ELF-1 (cell line): ENCODE measurements around the gene USP4.
A peak's percentile ranks its signal among the peaks of the same experiment; 100 is the strongest.

ENCODE experiments used
- DNase-seq: peaks from one replicate; pipeline ENCODE4 v3.0.0-alpha.2; 2016; ENCODE audit warnings: low read depth, low spot score

The USP4 gene

DNA sequence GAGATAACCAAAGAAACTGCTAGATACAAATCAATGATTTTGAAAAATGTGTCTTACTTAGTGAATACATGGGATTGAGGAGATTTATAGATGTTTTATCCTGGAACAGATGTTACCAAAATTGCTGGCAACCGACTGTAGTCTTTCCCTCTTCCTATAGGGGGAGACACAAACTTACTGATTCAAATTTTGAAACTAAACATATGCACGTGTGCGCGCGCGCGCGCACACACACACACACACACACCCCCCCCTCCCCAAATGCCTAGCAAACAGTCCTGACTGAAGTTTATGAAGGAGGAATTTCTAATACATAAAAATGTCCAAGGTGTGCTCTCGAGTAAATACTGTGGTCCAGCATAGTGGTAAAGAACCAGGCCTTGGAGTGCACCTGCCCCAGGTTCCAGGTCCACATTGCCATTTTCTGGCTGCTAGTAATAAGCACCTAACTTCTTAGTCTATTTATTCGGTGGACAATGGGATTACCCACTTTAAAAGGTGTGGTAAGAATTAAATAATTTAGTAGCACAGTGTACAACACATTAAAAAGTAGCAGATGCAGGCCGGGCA is 44.3 kb downstream of the USP4 start:
- peak; percentile 26 for DNase-seq

GRCh38 chr3:49294343-49294742 is 45.5 kb downstream of the USP4 start:
- no peak for DNase-seq

- no peak for DNase-seq
These were observed 55.9 kb downstream of the USP4 start for GRCh38 chr3:49283997-49284396.

DNA sequence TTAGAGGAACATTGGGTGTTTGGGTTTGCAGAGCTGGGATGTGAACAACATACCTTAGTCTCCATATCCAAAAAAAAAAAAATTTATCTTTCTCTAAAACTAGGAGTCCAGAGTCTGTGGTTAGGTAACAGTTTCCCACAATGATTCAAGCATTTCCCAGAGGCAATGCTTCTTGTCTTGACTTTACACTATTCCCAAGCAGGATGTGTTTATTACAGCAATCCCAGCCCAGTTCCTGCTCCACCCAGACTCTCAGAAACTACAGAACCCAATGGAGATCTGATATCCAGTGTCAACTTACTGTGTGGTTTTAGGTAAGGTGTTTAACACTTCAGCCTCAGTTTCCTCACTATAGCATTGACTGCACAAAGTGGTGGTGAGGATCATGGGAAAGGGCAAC is 60.5 kb downstream of the USP4 start:
- no peak for DNase-seq

DNA sequence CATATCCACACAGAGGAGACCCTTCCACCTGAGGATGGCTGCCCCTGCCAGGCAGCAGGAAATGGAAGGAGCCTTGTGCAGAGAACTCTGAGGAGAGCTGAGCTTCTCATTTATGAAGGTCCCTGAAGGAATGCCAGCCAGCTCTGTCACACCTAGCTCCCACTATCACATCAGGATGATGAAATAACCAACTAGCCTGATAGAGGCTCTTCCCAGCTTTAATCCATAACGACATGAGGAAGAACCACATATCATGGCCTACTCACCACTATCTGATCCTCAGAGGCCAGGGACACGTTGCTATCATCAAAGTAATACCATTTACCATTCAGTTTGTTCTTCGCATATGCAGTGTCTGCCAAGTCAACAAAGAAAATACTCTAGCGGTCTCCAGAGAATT is 61.3 kb downstream of the USP4 start:
- no peak for DNase-seq

DNA sequence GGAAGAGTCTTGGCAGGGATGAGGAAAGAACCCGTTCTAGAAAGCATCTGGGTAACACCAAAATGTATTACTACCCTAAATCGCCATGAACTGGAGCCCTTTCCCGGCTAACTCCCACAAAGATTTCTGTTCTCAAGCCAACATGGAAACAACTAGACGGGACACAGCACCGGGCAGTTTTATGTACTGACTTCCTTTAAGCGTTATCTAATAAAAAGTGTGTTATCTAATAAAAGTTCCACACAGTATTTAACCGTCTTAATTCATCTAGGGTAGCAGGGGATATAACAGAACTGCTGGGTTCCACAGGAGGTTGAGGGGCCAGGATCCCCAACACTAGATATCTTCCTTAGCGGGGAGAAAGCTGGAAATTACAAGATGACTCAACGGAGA is 62.5 kb downstream of the USP4 start:
- no peak for DNase-seq

DNA sequence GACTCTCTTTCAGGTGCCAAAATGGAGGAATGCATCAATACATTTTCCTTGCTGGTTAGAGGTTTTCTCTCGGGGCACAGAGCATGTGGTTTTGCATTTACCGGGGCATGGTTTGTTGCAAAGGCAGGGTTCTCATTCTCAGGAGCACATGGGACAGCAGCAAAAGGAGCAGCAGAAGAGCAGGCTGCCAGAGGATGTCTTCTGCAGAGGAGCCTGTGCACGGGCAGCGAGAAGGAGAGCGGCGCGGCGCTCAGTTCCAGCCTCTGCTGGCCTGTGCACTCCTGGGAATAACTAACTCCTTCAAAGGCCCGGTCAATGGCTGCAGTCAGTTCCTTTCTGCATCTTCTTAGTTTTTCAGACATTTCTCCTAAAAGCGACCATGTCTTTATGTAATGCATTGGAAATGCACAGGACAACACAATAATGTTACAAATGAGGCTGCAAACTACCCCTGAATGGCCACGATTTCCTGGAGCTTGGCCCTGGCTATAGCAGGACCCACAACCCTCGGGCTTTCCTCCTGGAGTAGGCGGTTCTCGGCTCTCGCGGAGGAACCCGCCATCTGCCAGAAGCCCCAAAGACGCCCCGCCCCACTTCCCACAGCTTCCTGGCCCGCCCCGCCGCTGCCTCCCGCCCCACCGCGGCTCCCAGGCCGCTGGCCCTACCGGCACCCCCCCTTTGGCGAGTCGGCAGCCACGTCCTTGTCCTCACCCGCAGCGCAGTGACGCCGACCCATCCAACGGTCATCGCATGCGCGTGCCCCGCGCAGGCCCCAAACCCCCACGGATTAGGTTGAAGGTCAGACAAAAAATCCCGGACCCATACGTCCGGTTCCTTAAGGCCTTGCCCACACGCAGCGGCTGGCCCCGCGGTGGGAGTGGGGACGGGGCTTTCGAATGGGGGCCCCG is 63.1 kb downstream of the USP4 start, which contains the start of gene C3orf62:
Gene C3orf62, minus strand, starts transcription at position 758 of the 908 bp plus-strand sequence. Its CDS starts 360 bp downstream, at position 398.
- peak; percentile 75 for DNase-seq

- DNase-seq: no peak
These were observed 65.9 kb downstream of the USP4 start for GRCh38 chr3:49273825-49274532.

DNA sequence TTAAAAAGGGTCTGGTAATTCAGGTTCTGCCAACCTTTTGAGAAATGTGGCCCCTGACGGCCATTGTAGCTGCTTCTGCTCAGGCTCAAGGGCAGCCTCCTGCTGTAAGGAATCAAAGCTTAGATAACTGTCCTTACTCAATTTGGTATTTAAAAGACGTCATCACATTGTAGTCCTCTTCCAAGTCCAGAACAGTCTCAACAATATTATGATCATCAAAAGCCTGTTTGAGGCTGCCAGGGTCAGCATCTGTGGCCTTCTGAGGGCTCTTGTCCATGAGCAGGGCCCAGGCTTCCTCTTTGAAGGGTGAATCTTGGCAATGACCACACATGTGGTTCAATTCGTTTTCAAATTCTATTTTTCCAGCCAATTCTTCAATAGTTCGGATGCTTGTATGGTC is 68.8 kb downstream of the USP4 start:
- DNase-seq: no peak

DNA sequence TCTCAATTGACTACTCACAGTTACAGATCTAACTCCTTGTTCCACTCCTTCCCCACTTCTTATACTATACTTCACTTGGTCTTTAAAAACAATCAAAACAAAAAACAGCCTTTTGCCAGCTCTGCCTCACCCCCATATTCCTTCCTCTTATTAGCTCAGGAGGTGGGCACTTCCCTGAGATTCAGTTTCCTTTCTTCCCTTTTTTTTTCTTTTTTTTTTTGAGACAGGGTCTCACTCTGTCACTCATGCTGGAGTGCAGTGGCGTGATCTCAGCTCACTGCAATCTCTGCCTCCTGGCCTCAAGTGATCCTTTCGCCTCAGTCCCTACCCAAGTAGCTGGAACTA is 69.7 kb downstream of the USP4 start:
- no peak for DNase-seq

- no peak for DNase-seq
These were observed 70.3 kb downstream of the USP4 start for GRCh38 chr3:49269443-49270155.

DNA sequence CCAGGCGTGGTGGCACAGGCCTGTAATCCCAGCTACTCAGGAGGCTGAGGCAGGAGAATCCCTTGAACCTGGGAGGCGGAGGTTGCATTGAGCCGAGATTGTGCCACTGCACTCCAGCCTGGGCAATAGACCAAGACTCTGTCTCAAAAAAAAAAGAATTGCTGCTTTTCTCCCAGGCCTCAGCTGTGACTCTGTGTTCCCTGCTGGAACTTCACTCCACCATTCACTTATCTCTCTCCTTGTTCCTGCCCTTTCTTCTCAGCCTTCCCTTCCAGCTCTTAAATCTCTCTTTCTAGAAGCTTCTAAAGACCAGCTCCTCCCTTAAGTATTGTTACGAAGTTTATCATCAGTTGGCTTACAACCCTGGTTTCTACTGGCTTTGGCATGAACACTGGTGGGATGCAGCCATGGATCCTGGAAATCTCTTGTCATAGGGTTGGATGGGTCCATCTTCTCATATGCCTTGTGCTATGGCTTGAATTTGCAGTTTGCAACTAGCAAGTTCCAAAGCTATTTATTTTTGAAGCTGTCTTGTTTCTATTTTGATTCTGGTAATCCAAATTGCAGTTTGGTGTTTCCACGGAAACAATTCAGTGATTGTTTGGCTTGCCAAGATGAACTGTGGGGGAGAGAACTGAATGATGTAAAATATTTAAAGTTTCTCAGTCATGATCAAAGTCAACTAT is 73.3 kb downstream of the USP4 start:
- no peak for DNase-seq

DNA sequence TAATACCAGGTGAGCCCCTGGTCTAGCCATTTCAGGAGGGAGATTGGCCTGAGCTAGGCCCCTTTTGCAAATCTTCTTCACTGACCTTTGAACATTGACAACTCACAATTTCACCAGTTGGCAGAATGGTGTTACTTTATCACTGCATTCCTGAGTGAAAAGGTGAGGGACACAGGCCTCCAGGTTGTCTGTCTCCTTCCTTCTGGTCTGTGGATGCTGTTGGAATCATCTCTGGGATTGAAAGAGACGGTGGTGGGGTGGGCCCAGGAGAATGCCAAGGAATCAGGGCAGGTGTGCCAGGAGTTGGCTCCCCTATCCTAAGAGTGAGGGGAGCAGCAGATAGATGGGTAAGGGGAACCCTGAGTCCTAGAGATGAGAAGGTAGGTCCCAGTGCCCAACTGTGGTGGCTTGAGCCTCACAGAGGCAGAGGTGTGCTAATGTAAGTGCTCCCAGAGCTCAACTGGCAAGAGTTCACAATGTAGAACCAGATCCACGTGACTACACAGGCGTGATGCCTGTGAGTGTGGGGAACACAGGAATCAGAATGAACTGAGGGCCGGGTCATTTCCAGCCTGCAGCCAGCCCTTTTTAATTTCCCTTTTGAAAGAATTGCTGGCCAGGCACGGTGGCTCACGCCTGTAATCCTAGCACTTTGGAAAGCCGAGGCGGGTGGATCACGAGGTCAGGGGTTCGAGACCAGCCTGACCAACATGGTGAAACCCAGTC is 74.0 kb downstream of the USP4 start:
- no peak for DNase-seq

GRCh38 chr3:49263159-49263889 is 76.5 kb downstream of the USP4 start:
- DNase-seq: no peak

GRCh38 chr3:49260806-49261324 is 79.0 kb downstream of the USP4 start:
- DNase-seq: no peak

GRCh38 chr3:49257187-49257586 is 82.7 kb downstream of the USP4 start:
- DNase-seq: no peak

DNA sequence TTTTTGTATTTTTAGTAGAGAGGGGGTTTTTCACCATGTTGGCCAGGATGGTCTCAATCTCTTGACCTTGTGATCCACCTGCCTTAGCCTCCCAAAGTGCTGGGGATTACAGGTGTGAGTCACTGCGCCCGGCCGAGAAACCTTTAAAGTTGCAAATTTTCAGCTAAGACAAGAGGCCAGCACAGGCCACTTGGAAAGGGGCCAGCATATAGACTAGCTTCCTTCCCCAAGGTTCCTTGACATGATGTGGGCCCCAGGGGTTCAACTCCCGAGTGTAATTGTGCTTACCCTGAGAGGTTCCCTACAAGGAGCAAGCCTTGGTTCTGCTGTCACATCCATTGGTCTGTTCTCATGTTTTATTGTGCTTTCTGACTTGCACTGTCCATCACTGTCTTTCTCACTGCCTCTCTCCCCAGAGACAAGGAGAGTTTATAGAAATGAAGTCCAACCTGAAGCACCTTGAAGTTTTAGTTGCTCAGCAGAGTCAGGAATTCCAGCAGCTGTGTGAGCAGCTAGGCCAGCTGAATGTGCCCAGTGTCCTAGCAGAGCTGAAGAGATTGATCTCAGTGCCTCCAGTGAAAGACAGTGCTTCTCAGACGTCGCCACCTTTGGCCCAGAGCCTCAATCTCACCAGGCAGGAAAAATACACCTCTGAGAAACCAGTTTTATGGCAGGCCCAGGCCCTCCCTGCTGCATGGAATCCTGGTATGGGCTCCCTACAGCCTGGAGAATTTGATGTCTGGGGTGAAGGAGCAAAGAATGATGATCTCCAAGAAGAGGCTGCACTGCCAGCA is 83.9 kb downstream of the USP4 start:
- DNase-seq: peak; percentile 18

DNA sequence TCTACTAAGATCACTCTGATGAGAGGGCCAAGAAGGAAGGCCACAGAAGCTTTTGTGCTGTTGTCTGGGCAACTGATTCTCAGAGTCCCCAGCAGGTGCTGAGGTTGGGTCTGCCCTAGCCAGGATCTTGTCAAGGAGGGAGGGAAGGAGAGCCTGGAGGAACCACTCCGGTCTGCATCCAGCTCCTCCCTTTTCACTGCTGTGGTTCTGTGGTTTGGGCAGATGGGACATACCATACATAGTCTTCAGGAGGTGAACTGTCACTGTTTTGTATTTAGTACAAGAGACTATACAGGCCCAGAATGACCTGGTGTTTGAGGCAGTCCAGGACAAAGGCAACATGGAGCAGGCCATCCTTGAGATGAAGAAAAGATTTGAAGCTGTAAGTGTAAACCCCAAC is 84.7 kb downstream of the USP4 start:
- DNase-seq: peak; percentile 44

DNA sequence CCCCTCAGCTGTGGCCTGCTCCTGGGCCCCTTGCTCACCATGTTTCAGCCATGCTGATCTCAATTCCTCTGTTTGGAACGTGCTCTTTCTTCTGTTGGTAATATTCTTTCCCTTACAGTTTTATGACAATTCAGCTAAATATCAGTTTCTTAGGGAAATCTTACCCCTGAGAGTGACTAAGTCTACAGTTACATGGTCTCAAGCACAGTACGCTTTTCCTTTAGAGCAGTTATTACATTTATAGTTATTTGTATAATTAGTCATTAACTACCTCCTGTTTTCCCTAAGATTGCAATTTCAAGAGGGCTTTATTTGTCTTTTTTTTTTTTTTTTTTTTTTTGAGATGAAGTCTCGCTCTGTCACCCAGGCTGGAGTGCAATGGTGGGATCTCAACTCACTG is 86.3 kb downstream of the USP4 start:
- no peak for DNase-seq
